Body of pancreas (tissue), 4 donors: ENCODE measurements around the gene KRTAP5-7.

ENCODE experiments used
- CTCF ChIP-seq, 7 experiments: fragments of 450-650 bp in 4 of 7; fragments of 200-600 bp in 3 of 7; sonication (generic) in 3 of 7; IDR thresholded peaks; one replicate each; pipeline ENCODE4 v1.5.1; 2016 to 2019; ENCODE audit warnings: antibody characterized with exemption in 7 of 7
- POLR2A ChIP-seq, 3 donors: fragments of 450-650 bp; IDR thresholded peaks; one replicate each; pipeline ENCODE4 v1.6.1; 2016; ENCODE audit warnings: antibody characterized with exemption in 3 of 3, mild to moderate bottlenecking in 2 of 3

- TF ChIP-seq POLR2A (IDR thresholded peaks at IDR 0.05) (no peak), CTCF (IDR thresholded peaks at IDR 0.05) (no peak)
These were observed 35.5 kb upstream of the KRTAP5-7 start for GRCh38 chr11:71491531-71491930.
